HG03196 (cell line): ENCODE measurements around the gene CCDC13.

Source experiments
- ATAC-seq: cut with Tn5 transposase; IDR thresholded peaks from one replicate; pipeline ENCODE4 v1.9.1; 2021; ENCODE audit not compliant: unreplicated experiment

Gene CCDC13

GRCh38 chr3:42753757-42754156 is 19.3 kb downstream of the CCDC13 start:
- ATAC-seq: no peak

- no peak for ATAC-seq
Measured at GRCh38 chr3:42752961-42753360, 20.1 kb downstream of the CCDC13 start.

GRCh38 chr3:42752441-42752840 is 20.6 kb downstream of the CCDC13 start:
- ATAC-seq: no peak

- ATAC-seq: no peak
Measured at GRCh38 chr3:42751609-42752008, 21.4 kb downstream of the CCDC13 start.

- ATAC-seq: no peak
Measured at GRCh38 chr3:42750834-42751233, 22.2 kb downstream of the CCDC13 start.

- ATAC-seq: no peak
Measured at GRCh38 chr3:42749753-42750231, 23.3 kb downstream of the CCDC13 start.

- no peak for ATAC-seq
Measured at GRCh38 chr3:42749025-42749752, 23.9 kb downstream of the CCDC13 start.

- no peak for ATAC-seq
Measured at GRCh38 chr3:42747581-42747980, 25.5 kb downstream of the CCDC13 start.

- no peak for ATAC-seq
Measured at GRCh38 chr3:42746455-42747450, 26.3 kb downstream of the CCDC13 start.

- no peak for ATAC-seq
Measured at GRCh38 chr3:42745776-42746454, 27.1 kb downstream of the CCDC13 start.

GRCh38 chr3:42745291-42745745 is 27.7 kb downstream of the CCDC13 start:
- no peak for ATAC-seq

GRCh38 chr3:42743204-42743995 is 29.7 kb downstream of the CCDC13 start:
- ATAC-seq: no peak

- ATAC-seq: no peak
Measured at GRCh38 chr3:42742688-42743087, 30.4 kb downstream of the CCDC13 start.

GRCh38 chr3:42742259-42742658 is 30.8 kb downstream of the CCDC13 start:
- no peak for ATAC-seq

- ATAC-seq: no peak
Measured at GRCh38 chr3:42741796-42742195, 31.3 kb downstream of the CCDC13 start.

- ATAC-seq: no peak
Measured at GRCh38 chr3:42739401-42740158, 33.5 kb downstream of the CCDC13 start.

- no peak for ATAC-seq
Measured at GRCh38 chr3:42736531-42736930, 36.5 kb downstream of the CCDC13 start.

GRCh38 chr3:42736081-42736480 is 37.0 kb downstream of the CCDC13 start:
- no peak for ATAC-seq

- no peak for ATAC-seq
Measured at GRCh38 chr3:42735615-42736014, 37.4 kb downstream of the CCDC13 start.

GRCh38 chr3:42735019-42735418 is 38.0 kb downstream of the CCDC13 start:
- no peak for ATAC-seq
